Activated CD4-positive, alpha-beta T cell treated with anti-CD3 and anti-CD28 coated beads, Interleukin-2, amount 50 U/mL, for 4 hours (primary cell): ENCODE results near the gene SP8.

Experiments used
- DNase-seq, 2 experiments: peaks; one replicate each; pipeline ENCODE4 v3.0.0-alpha.2; 2020

Gene SP8

GRCh38 chr7:20748853-20749252, 37.8 kb downstream of the SP8 start:
- no peak for DNase-seq

DNA sequence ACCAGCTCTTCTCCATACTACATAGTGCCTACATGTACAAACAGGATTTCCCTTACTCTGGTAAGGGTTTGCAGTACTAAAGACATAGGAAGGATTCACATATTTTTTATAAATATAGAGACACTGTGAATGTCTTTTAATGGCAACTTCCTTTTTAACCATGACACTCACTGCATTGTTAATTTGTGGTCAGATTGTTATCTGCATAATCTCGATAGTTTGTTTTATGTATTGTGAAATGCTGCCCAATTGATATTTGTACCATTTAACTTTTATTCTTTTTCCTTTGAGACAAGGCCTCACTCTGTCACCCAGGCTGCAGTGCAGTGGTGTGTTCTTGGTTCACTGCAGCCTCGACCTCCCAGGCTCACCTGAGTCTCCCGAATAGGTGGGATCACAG, 39.7 kb downstream of the SP8 start:
- no peak for DNase-seq

DNA sequence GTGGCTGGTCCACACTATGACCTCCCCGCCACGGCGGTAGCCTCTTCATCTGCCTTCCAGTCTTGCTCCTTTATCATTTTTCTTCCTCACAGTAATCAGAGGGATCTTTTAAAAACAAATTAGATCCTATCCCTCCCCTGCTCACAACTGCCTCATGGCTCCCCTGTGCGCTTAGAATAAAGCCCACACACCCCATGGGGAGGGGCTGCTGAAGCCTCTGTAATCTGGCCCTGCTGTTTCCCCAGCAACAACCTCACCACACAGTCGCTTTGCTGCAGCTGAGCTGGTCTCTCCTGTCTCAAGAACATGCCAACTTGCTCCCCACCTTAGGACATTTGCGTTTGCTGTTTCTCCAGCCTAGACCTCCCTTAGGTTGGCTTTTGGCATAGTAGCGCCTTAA, 41.0 kb downstream of the SP8 start:
- DNase-seq, result no peak

- DNase-seq, result no peak
These were observed 41.7 kb downstream of the SP8 start for GRCh38 chr7:20744954-20745446.

GRCh38 chr7:20742913-20743312, 43.8 kb downstream of the SP8 start:
- DNase-seq, result no peak

DNA sequence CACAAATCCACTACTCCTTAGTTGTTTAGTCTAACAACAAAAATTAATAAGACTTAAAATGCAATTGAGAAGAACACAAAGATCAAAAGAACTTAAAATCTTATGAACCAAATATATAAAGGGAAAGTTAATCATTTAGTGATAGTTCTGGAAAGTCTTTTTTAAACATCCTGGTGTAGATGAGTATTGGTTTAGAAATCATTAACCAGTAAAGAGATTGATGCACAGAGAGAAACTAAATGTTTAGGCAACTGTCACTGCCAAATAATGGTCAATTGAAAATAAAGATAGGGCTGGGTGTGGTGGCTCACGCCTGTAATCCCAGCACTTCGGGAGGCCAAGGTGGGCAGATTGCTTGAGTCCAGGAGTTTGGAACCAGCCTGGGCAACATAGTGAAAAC, 44.9 kb downstream of the SP8 start:
- DNase-seq, result no peak

DNA sequence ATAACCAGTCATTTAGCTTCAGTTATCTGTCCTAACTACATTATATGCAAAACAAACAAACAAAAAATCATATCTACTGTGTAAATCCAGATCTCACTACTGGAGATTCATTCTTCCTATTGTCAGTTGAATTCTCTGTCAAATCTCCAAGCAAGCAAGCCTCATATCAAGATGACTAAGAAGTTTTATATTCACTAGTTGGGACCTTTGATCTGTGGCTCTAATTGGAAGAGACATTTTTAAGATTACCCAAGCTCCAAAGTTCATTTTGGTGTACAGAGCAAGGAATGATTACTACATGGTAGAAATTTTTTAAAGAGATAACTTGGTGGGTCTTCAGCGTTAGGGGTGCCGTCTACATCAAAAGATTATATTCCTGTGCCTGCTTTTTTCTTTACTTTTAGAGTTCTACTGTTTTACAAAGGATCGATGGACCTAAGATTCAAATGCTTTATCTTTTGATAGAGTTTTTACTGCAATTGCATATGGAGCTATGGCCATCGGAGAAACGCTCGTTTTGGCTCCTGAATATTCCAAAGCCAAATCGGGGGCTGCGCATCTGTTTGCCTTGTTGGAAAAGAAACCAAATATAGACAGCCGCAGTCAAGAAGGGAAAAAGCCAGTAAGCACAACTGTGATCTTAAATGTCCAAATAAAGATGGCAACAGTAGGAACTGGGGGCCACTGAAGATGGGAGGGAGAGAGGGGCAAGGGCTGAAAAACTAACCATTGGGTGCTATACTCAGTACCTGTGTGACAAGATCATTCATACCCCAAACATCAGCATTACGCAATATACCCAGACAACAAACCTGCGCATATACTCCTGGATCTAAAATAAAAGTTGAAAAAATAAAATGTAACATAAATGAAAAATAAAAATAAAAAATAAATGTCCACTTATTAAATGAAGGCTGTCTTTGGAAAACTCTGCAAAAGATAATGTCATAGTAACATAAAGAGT, 47.9 kb downstream of the SP8 start:
- DNase-seq, result no peak

GRCh38 chr7:20737840-20738448, 48.7 kb downstream of the SP8 start:
- no peak for DNase-seq

DNA sequence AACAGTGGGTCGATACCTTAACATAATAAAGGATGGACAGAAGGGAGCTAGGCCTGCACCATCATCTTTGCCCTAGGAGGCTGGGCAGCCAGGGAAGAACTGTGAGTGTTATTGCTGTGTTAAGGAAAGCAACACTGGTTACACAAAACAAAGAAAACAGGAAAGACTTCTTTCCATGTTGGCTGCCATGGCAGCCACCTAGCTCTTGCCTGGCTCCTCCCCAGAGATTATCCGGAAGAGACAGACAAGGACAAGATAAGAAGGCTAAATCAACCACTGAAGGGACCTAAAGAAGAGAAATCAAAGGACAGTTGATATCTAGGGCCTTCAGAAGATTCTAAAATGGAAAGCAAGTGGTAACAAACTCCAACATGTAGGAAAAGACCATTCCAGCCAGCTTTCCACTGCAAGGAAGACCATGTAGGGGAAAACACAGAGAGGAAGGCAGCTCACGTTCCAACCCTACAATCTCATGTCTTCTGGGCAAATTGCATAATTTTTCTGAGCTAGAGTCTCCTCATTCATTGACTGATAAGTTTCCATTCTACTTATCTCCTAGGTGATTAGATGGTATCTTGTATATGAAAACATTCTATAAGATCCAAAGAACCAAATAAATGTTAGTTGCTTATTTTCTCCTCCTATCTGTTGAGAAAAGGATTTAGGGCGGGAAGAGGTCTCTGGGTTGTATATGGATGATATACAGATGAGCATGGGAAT, 51.2 kb downstream of the SP8 start:
- DNase-seq, result no peak
